Ammon's horn (tissue), 1 donor: ENCODE measurements around the gene PRR13.
"Not testable (repeated sequence)": the region's sequence is repeated elsewhere in the genome, so short reads cannot be mapped to it uniquely, and the experiment has no call there.

Experiments used
- DNase-seq: peaks from one replicate; pipeline ENCODE4 v3.0.0-alpha.2; 2016; ENCODE audit warnings: low spot score

Gene PRR13

GRCh38 chr12:53439582-53439981 is 2.0 kb upstream of the PRR13 start:
- not testable (repeated sequence) for DNase-seq

GRCh38 chr12:53443955-53444354 is 2.4 kb downstream of the PRR13 start:
- DNase-seq: no peak

GRCh38 chr12:53444593-53445325 is 3.2 kb downstream of the PRR13 start:
- DNase-seq: not testable (repeated sequence)

GRCh38 chr12:53450936-53451335 is 9.4 kb downstream of the PRR13 start:
- DNase-seq: no peak

- DNase-seq: peak; percentile 100
Observed at GRCh38 chr12:53451661-53452158, 10.2 kb downstream of the PRR13 start, which contains the start of gene PCBP2. TSS of gene PCBP2 (plus strand) at chr12:53452102. CDS start at chr12:53454801, 2,699 bp downstream.

GRCh38 chr12:53452159-53453077 is 10.9 kb downstream of the PRR13 start:
- DNase-seq: peak; percentile 87

- DNase-seq: no peak
Observed at GRCh38 chr12:53453953-53454640, 12.6 kb downstream of the PRR13 start.

- no peak for DNase-seq
Observed at GRCh38 chr12:53454707-53455106, 13.2 kb downstream of the PRR13 start.

GRCh38 chr12:53456654-53457366 is 15.3 kb downstream of the PRR13 start:
- DNase-seq: no peak

- DNase-seq: no peak
Observed at GRCh38 chr12:53459097-53459496, 17.6 kb downstream of the PRR13 start.

- DNase-seq: no peak
Observed at GRCh38 chr12:53461059-53461458, 19.5 kb downstream of the PRR13 start.

GRCh38 chr12:53461591-53461990 is 20.1 kb downstream of the PRR13 start:
- no peak for DNase-seq

- no peak for DNase-seq
Observed at GRCh38 chr12:53462935-53463334, 21.4 kb downstream of the PRR13 start.

- DNase-seq: no peak
Observed at GRCh38 chr12:53463802-53464560, 22.4 kb downstream of the PRR13 start.

- DNase-seq: no peak
Observed at GRCh38 chr12:53464685-53465418, 23.3 kb downstream of the PRR13 start.

- no peak for DNase-seq
Observed at GRCh38 chr12:53465679-53466078, 24.1 kb downstream of the PRR13 start.

GRCh38 chr12:53466640-53467039 is 25.1 kb downstream of the PRR13 start:
- DNase-seq: no peak

- DNase-seq: no peak
Observed at GRCh38 chr12:53467082-53467481, 25.5 kb downstream of the PRR13 start.

- DNase-seq: no peak
Observed at GRCh38 chr12:53467880-53468279, 26.3 kb downstream of the PRR13 start.

- DNase-seq: no peak
Observed at GRCh38 chr12:53468282-53468681, 26.7 kb downstream of the PRR13 start.
